GM21825 (cell line): ENCODE measurements around the gene OR4F6.

Experiments
- ATAC-seq: cut with Tn5 transposase; IDR thresholded peaks from one replicate; pipeline ENCODE4 v1.9.1; 2021; ENCODE audit warnings: mild to moderate bottlenecking, moderate library complexity; ENCODE audit not compliant: unreplicated experiment

The OR4F6 gene

GRCh38 chr15:101804375-101804774 lies 1.1 kb downstream of the OR4F6 start:
- ATAC-seq: no peak

- no peak for ATAC-seq
These were observed 1.6 kb downstream of the OR4F6 start for GRCh38 chr15:101804941-101805340.

GRCh38 chr15:101805605-101806345 lies 2.5 kb downstream of the OR4F6 start:
- no peak for ATAC-seq

GRCh38 chr15:101807345-101807945 lies 4.1 kb downstream of the OR4F6 start:
- no peak for ATAC-seq

GRCh38 chr15:101808201-101808600 lies 4.9 kb downstream of the OR4F6 start:
- no peak for ATAC-seq

- ATAC-seq: no peak
These were observed 7.1 kb downstream of the OR4F6 start for GRCh38 chr15:101810456-101810855.

- ATAC-seq: no peak
These were observed 7.6 kb downstream of the OR4F6 start for GRCh38 chr15:101810876-101811275.

- ATAC-seq: no peak
These were observed 8.6 kb downstream of the OR4F6 start, which contains the start of gene OR4F15 for GRCh38 chr15:101811902-101812301. OR4F15 (plus strand) TSS chr15:101812202; CDS start chr15:101818187, 5,985 bp downstream.

- no peak for ATAC-seq
These were observed 10.7 kb downstream of the OR4F6 start for GRCh38 chr15:101813803-101814534.

GRCh38 chr15:101820781-101821180 lies 17.5 kb downstream of the OR4F6 start:
- no peak for ATAC-seq

- ATAC-seq: no peak
These were observed 23.9 kb downstream of the OR4F6 start for GRCh38 chr15:101827257-101827656.

GRCh38 chr15:101828774-101829173 lies 25.5 kb downstream of the OR4F6 start:
- ATAC-seq: no peak

GRCh38 chr15:101841656-101842055 lies 38.3 kb downstream of the OR4F6 start:
- no peak for ATAC-seq

GRCh38 chr15:101844916-101845315 lies 41.6 kb downstream of the OR4F6 start:
- ATAC-seq: no peak

- no peak for ATAC-seq
These were observed 49.0 kb downstream of the OR4F6 start for GRCh38 chr15:101852356-101852755.
